Upper lobe of left lung (tissue), 6 donors: Measurements from ENCODE around the gene FIBP. TPM values are rescaled to one million over a fixed set of nuclear protein-coding genes. Genes with fewer than 3 reads are reported as not detected.

Experiments used
- ATAC-seq, 2 donors: fragments of 200-7000 bp; cut with Tn5 transposase; one replicate each; pipeline ENCODE4 v1.9.1; 2022; ENCODE audit warnings: mild to moderate bottlenecking in 2 of 2, moderate library complexity in 2 of 2; ENCODE audit not compliant: low FRiP score in 2 of 2
- DNase-seq, 2 donors: peaks; one replicate each; pipeline ENCODE4 v3.0.0-alpha.2; 2019 to 2020
- H3K27ac ChIP-seq, 4 donors: fragments of 200-600 bp; sonication (generic); one replicate each; pipeline ENCODE4 v1.5.1; 2016 to 2019
- H3K27me3 ChIP-seq, 4 donors: fragments of 200-600 bp; sonication (generic); one replicate each; pipeline ENCODE4 v1.5.1; 2017 to 2019
- H3K36me3 ChIP-seq, 4 donors: fragments of 200-600 bp; sonication (generic); one replicate each; pipeline ENCODE4 v1.5.1; 2016 to 2019
- H3K4me1 ChIP-seq, 4 donors: fragments of 200-600 bp; sonication (generic); one replicate each; pipeline ENCODE4 v1.5.1; 2018 to 2019
- H3K4me3 ChIP-seq, 4 donors: fragments of 200-600 bp; sonication (generic); one replicate each; pipeline ENCODE4 v1.5.1; 2017 to 2019; ENCODE audit warnings: mild to moderate bottlenecking in 2 of 4, moderate library complexity in 1 of 4
- H3K9me3 ChIP-seq, 4 donors: fragments of 200-600 bp; sonication (generic); one replicate each; pipeline ENCODE4 v1.5.1; 2018 to 2019
- EP300 ChIP-seq, 4 donors: sonication (generic); formaldehyde crosslinking; IDR thresholded peaks; one replicate each; pipeline ENCODE4 v1.5.1; 2017; ENCODE audit warnings: antibody characterized with exemption in 4 of 4, control low read depth in 2 of 4
- POLR2A ChIP-seq, 4 donors: fragments of 450-650 bp; IDR thresholded peaks; one replicate each; pipeline ENCODE4 v1.5.1; 2016 to 2017; ENCODE audit warnings: antibody characterized with exemption in 4 of 4, mild to moderate bottlenecking in 2 of 4
- POLR2AphosphoS5 ChIP-seq, 2 donors: sonication (generic); formaldehyde crosslinking; IDR thresholded peaks; one replicate each; pipeline ENCODE4 v1.5.1; 2017; ENCODE audit warnings: antibody characterized with exemption in 2 of 2
- WGBS, 2 donors: methylation state at CpG; one replicate each; pipeline ENCODE4 v1.1.5; 2017 to 2018; 5-methylcytosine and 5-hydroxymethylcytosine counted together
- total RNA-seq, 6 donors: library from RNA; depleted of rRNA in 4 of 6; stranded (reverse); fragments of >200 nt in 4 of 6; gene quantifications; one replicate each; pipeline versions ENCODE4 v1.1.0 to v1.2.1, GENCODE V29; 2016 to 2021
- TF ChIP-seq, protein P1 (sequence below), 6 experiments: fragments of 450-650 bp in 4 of 6; fragments of 200-600 bp in 2 of 6; sonication (generic) in 2 of 6; IDR thresholded peaks; one replicate each; pipeline ENCODE4 v1.5.1; 2016 to 2019; ENCODE audit warnings: antibody characterized with exemption in 6 of 6
- donor health status: DM: no; HTN: no; CAD: no; lungs with moderate emphysema.
- donor health status: DM: no; HTN: yes; CAD: no; lungs with severe emphysema.

Gene FIBP
- total RNA-seq, 6 donors from 2014 or later, result 46.8 to 77.7 (median 57.0) TPM

DNA sequence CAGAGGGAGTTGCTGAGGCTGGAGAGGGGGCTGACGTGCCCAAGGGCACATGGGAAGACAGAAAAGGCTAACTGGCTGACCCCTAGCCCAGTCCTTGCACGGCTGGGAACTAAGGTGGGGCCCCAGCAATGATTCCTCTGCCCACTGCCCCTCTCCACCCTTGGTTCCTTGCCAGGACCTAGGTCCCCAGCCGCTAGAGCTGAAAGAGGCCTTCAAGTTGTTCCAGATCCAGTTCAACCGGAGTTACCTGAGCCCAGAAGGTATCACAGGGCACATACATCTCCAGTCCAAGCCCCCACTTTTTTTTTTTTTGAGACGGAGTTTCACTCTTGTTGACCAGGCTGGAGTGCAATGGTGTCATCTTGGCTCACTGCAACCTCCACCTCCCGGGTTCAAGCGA, 8.2 kb downstream of the FIBP start:
- ATAC-seq, result no peak
- H3K9me3 ChIP-seq, result no peaks in the 10 kb centered on the region
- WGBS, 2 donors, result 55 to 81% methylated on average over 5 to 7 of the region's 7 CpGs
- DNase-seq, result no peak
- peaks cover 6 to 30% (median 22%) of the 10 kb centered on the region in 4 donors for H3K36me3 ChIP-seq
- peak overlapping the region in 2 of 4 donors; percentile 11 to 29 for H3K4me3 ChIP-seq
- H3K27ac ChIP-seq, result peak overlapping the region in 1 of 4 donors; percentile 12
- H3K27me3 ChIP-seq, result no peaks in the 10 kb centered on the region
- H3K4me1 ChIP-seq, result peaks cover 0 to 7% (median 6%) of the 10 kb centered on the region in 4 donors
- TF ChIP-seq POLR2AphosphoS5 (IDR thresholded peaks at IDR 0.05), result no peak
- TF ChIP-seq EP300 (IDR thresholded peaks at IDR 0.05), result no peak
- TF ChIP-seq, protein P1, sequence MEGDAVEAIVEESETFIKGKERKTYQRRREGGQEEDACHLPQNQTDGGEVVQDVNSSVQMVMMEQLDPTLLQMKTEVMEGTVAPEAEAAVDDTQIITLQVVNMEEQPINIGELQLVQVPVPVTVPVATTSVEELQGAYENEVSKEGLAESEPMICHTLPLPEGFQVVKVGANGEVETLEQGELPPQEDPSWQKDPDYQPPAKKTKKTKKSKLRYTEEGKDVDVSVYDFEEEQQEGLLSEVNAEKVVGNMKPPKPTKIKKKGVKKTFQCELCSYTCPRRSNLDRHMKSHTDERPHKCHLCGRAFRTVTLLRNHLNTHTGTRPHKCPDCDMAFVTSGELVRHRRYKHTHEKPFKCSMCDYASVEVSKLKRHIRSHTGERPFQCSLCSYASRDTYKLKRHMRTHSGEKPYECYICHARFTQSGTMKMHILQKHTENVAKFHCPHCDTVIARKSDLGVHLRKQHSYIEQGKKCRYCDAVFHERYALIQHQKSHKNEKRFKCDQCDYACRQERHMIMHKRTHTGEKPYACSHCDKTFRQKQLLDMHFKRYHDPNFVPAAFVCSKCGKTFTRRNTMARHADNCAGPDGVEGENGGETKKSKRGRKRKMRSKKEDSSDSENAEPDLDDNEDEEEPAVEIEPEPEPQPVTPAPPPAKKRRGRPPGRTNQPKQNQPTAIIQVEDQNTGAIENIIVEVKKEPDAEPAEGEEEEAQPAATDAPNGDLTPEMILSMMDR (IDR thresholded peaks at IDR 0.05), result no peak
- TF ChIP-seq POLR2A (IDR thresholded peaks at IDR 0.05), result no peak

DNA sequence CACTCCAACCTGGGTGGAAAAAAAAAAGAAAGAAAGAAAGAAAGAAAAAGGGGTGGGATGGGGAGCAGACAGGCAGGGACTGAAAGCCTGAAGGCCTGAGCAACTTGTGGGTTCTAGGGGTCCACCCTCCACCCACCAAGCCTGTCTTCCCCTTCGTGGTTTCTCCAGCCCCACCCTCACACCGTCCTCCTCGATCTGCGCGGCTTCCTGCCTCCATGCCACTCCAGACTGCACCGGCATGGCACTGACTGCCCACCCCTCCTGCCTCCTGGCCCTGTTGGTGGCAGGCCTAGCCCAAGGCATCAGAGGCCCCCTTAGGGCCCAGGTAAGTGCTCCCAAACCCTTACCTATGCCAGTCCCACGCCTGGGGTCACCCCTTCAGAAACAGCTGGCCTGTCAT, 8.7 kb downstream of the FIBP start, which contains the start of gene CTSW:
TSS of gene CTSW (plus strand) at position 221 of the 400 bp plus-strand sequence. CDS start at position 239, 18 bp downstream.
- 28 to 38% methylated on average over 6 to 7 of the region's 7 CpGs for WGBS, 2 donors
- H3K4me3 ChIP-seq, result peak within 1 kb of the TSS in 2 of 4 donors; percentile 11 to 29
- no peaks in the 10 kb centered on the region for H3K9me3 ChIP-seq
- H3K4me1 ChIP-seq, result peaks cover 0 to 3% (median 3%) of the 10 kb centered on the region in 4 donors
- H3K27ac ChIP-seq, result peak within 1 kb of the TSS in 2 of 4 donors; percentile 12 to 35
- TF ChIP-seq POLR2A (IDR thresholded peaks at IDR 0.05), result no peak
- TF ChIP-seq, protein P1 (IDR thresholded peaks at IDR 0.05), result no peak
- TF ChIP-seq POLR2AphosphoS5 (IDR thresholded peaks at IDR 0.05), result no peak
- TF ChIP-seq EP300 (IDR thresholded peaks at IDR 0.05), result no peak
- ATAC-seq, result peak; percentile 36 to 37
- H3K27me3 ChIP-seq, result no peaks in the 10 kb centered on the region
- DNase-seq, result no peak
- H3K36me3 ChIP-seq, result peaks cover 6 to 26% (median 22%) of the 10 kb centered on the region in 4 donors

DNA sequence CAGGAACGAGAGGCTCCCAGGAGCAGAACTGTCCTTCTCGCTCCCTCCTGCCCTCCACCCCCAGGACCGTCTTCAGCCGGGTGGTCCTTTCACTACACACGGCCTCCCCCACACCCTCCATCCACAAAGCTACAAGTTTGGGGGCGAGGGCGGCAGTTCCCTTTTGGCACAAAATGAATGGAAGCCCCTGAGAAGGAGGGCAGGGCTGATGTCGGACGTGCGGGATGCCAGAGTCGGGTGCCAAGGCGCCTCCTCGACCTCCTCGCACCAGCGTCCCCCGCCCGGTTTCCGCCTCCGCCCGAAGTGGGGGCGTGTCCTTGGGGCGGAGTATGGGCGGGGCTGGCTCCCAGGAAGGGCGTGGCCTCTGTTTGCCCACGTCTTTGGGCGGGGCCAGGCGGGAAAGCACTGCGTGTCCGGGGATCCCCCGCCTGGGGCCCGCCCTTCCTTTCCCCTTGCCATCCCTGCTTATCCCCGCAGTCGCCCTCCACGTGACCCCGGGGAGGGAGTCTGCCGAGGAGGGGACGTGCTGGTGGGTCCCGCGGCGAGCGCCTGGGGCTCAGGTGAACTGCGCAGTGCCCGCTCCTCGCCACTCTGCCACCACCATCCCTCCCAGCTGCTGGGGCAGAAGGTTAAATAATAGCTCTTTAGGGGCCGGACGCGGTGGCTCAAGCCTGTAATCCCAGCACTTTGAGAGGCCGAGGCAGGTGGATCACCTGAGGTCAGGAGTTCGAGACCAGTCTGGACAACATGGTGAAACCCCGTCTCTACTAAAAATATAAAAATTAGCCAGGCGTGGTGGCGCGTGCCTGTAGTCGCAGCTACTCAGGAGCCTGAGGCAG, 14.7 kb downstream of the FIBP start:
- H3K4me3 ChIP-seq, result peak overlapping the region; percentile 56 to 65 (median 62)
- DNase-seq, result peak; percentile 98 to 99
- H3K27me3 ChIP-seq, result no peaks in the 10 kb centered on the region
- peak overlapping the region; percentile 86 to 96 (median 94) for H3K27ac ChIP-seq
- peak; percentile 97 for ATAC-seq
- WGBS, 2 donors, result 9 to 17% methylated on average over 25 to 39 of the region's 54 CpGs
- H3K36me3 ChIP-seq, result peaks cover 0 to 22% (median 2%) of the 10 kb centered on the region in 4 donors
- peaks cover 17 to 36% (median 29%) of the 10 kb centered on the region in 4 donors for H3K4me1 ChIP-seq
- H3K9me3 ChIP-seq, result no peaks in the 10 kb centered on the region
- TF ChIP-seq POLR2AphosphoS5 (IDR thresholded peaks at IDR 0.05) (peak; percentile 96 to 97), EP300 (IDR thresholded peaks at IDR 0.05) (peak in 2 of 4 donors; percentile 54 to 81), POLR2A (IDR thresholded peaks at IDR 0.05) (peak in 2 of 4 donors; percentile 78 to 87)
- TF ChIP-seq, protein P1 (IDR thresholded peaks at IDR 0.05), result peak in 1 of 6 experiments; percentile 41

DNA sequence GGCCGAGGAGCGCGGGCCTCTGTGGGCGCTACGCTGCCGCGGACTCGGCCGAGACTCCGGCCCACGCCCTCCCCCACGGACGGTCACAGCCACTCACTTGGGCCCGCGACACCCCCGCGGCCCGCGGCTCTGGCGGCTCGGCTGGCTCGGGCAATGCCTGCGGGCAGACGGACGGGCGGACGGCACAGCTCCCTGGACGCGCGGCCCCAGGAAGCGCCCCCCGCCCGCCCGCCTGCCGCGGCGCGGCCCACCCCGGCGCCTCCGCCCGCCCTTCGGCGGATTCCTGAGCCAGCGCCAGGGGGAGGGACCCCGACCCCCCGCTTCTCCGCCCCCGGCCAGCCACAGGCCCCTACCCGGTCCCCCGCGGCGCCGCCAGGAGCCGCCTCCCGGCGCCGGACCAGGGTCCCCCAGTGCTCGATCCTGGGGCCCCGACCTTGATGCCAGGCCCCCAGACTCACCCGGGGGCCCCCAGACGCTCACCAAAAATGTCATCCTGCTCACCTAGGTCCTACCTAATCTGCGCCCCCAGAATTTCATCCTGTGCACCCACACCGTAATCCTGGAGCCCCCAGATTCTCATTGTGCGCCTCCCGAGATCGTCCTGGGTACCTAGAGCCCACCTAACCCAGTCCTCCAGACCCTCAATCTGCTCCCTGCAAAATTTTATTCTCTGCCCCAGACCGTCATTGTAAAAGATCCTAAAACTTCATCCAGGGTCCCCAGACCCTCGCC, 15.5 kb downstream of the FIBP start, which contains the start of gene EFEMP2:
TSS of gene EFEMP2 (minus strand) at position 215 of the 732 bp plus-strand sequence. CDS start 446 bp downstream, outside the sequence.
- H3K27ac ChIP-seq, result peak within 1 kb of the TSS; percentile 86 to 96 (median 94)
- no peaks in the 10 kb centered on the region for H3K27me3 ChIP-seq
- H3K4me3 ChIP-seq, result peak within 1 kb of the TSS; percentile 56 to 65 (median 62)
- ATAC-seq, result peak in 1 of 2 donors; percentile 73
- peaks cover 0 to 30% (median 2%) of the 10 kb centered on the region in 4 donors for H3K36me3 ChIP-seq
- no peaks in the 10 kb centered on the region for H3K9me3 ChIP-seq
- TF ChIP-seq POLR2A (IDR thresholded peaks at IDR 0.05) (peak in 1 of 4 donors; percentile 16), EP300 (IDR thresholded peaks at IDR 0.05) (no peak), POLR2AphosphoS5 (IDR thresholded peaks at IDR 0.05) (peak in 1 of 2 donors; percentile 25)
- peaks cover 17 to 36% (median 29%) of the 10 kb centered on the region in 4 donors for H3K4me1 ChIP-seq
- DNase-seq, result peak in 1 of 2 donors; percentile 91
- 0 to 3% methylated on average over 8 to 9 of the region's 69 CpGs for WGBS, 2 donors
